OCI-LY7 (cell line): ENCODE results near the gene PTHLH.

Experiments
- CTCF ChIP-seq: fragments of 200-600 bp; sonication (generic); conservative IDR thresholded peaks from 2 replicates; pipeline ENCODE4 v1.5.1; 2014; ENCODE audit warnings: mild to moderate bottlenecking, antibody characterized with exemption, low read length, moderate library complexity, mixed read lengths
- EZH2phosphoT487 ChIP-seq: fragments of 200-600 bp; sonication (generic); IDR thresholded peaks from 2 replicates; pipeline ENCODE4 v1.6.1; 2018; ENCODE audit warnings: low read depth, borderline replicate concordance, mild to moderate bottlenecking, mixed run types, antibody characterized with exemption, low read length, moderate library complexity, mixed read lengths

- no peak for TF ChIP-seq EZH2phosphoT487
- TF ChIP-seq CTCF, result no peak
These were observed 42.6 kb upstream of the PTHLH start for GRCh38 chr12:28015165-28015564.
